ENCODE results near the gene NFS1. TPM values are rescaled to one million over a fixed set of nuclear protein-coding genes. Genes with fewer than 3 reads are reported as not detected.

The NFS1 gene
- total and polyA plus RNA-seq, 5 donors from 2014 or later: 21.2 to 32.6 (median 23.9) TPM

Other genes with a start within 250 kb of the NFS1 start
- 64.1 TPM for gene CEP250, start 243.8 kb downstream of the NFS1 start, total RNA-seq
- gene CEP250, start 243.8 kb downstream of the NFS1 start, polyA plus RNA-seq: 1 to 10 TPM; 4.7 to 5.3 (median 4.9) TPM
- not detected for gene C20orf173, start 169.7 kb downstream of the NFS1 start, total RNA-seq
- not detected for gene C20orf173, start 169.7 kb downstream of the NFS1 start, polyA plus RNA-seq
- 132 TPM for gene ERGIC3, start 157.3 kb downstream of the NFS1 start, total RNA-seq
- gene ERGIC3, start 157.3 kb downstream of the NFS1 start, polyA plus RNA-seq: 100 to 1,000 TPM; 121 to 138 (median 131) TPM
- gene SPAG4, start 83.5 kb downstream of the NFS1 start, total RNA-seq: 21.8 TPM
- 1 to 10 TPM in 1 of 4 donors, under 1 TPM in 3; 0.11 to 1.2 (median 0.34) TPM for gene SPAG4, start 83.5 kb downstream of the NFS1 start, polyA plus RNA-seq
- 246 TPM for gene CPNE1, start 34.5 kb downstream of the NFS1 start, total RNA-seq
- gene CPNE1, start 34.5 kb downstream of the NFS1 start, polyA plus RNA-seq: 100 to 1,000 TPM; 175 to 398 (median 338) TPM
- 128 TPM for gene RBM12, start 34.5 kb downstream of the NFS1 start, total RNA-seq
- 10 to 100 TPM; 46.6 to 58.0 (median 53.3) TPM for gene RBM12, start 34.5 kb downstream of the NFS1 start, polyA plus RNA-seq
- 48.8 TPM for gene ROMO1, start 53 bp upstream of the NFS1 start, total RNA-seq
- 100 to 1,000 TPM; 295 to 378 (median 363) TPM for gene ROMO1, start 53 bp upstream of the NFS1 start, polyA plus RNA-seq
- 1,180 TPM for gene RBM39, start 42.9 kb upstream of the NFS1 start, total RNA-seq
- gene RBM39, start 42.9 kb upstream of the NFS1 start, polyA plus RNA-seq: 100 to 1,000 TPM; 112 to 144 (median 117) TPM
- gene PHF20, start 72.7 kb upstream of the NFS1 start, total RNA-seq: 159 TPM
- gene PHF20, start 72.7 kb upstream of the NFS1 start, polyA plus RNA-seq: 100 to 1,000 TPM in 2 of 4 donors, 10 to 100 TPM in 2; 87.3 to 126 (median 100) TPM